Prostate gland (tissue), 2 donors: ENCODE results near the gene MORN1.

ENCODE experiments used
- CTCF ChIP-seq, 4 experiments: fragments of 200-600 bp in 2 of 4; fragments of 450-650 bp in 2 of 4; sonication (generic) in 2 of 4; IDR thresholded peaks; 1 replicate in 3 of 4; 2 replicates in 1 of 4; pipeline ENCODE4 v1.5.1; 2016 to 2019; ENCODE audit warnings: antibody characterized with exemption in 4 of 4, mild to moderate bottlenecking in 2 of 4, moderate library complexity in 2 of 4
- POLR2A ChIP-seq: fragments of 450-650 bp; IDR thresholded peaks from one replicate; pipeline ENCODE4 v1.6.1; 2016; ENCODE audit warnings: antibody characterized with exemption, mild to moderate bottlenecking
- POLR2AphosphoS5 ChIP-seq: sonication (generic); formaldehyde crosslinking; IDR thresholded peaks from one replicate; pipeline ENCODE4 v1.6.1; 2017; ENCODE audit warnings: antibody characterized with exemption

GRCh38 chr1:2327841-2328240, 63.5 kb downstream of the MORN1 start:
- TF ChIP-seq CTCF (IDR thresholded peaks at IDR 0.05) (no peak), POLR2A (no peak), POLR2AphosphoS5 (no peak)
